ENCODE measurements around the gene PRKAB1. TPM values are rescaled to one million over a fixed set of nuclear protein-coding genes. Genes with fewer than 3 reads are reported as not detected.
A peak's percentile ranks its signal among the peaks of the same experiment; 100 is the strongest.

PRKAB1 gene
- total and polyA plus RNA-seq, 7 donors = 18.5 to 52.5 (median 31.4) TPM

DNA sequence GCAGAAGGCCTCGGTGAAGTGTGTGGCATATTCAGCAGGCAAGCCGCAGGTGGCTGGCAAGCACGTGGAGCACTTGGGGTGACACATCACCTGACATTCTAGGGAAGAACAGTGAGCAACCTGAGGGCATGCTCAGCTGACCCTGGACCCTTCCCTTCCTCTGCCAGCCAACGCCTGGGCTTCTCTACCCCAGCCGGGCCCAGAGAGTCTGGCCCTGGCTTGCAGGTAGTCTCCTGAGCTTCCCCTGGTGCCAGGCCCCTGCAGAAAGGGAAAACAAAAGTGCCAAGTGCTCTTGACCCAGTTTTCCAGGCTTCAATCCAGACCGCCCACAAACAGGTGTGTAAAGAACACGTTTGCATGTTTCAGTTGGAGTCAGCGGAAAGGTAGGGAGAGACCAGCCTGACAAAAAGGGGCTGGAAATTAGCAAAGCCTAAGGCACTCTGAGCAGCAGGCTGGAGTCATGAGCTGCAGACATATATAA lies 45.7 kb downstream of the PRKAB1 start:
- Histone ChIP-seq H3K27ac (no peak overlapping the region), H3K9me3 (no peaks in the 10 kb centered on the region), H3K27me3 (no peaks in the 10 kb centered on the region), H3K4me3 (no peak overlapping the region), H3K4me1 (peaks cover 0 to 8% (median 4%) of the 10 kb centered on the region in 4 donors), H3K36me3 (no peaks in the 10 kb centered on the region)
- DNase-seq = no peak
- intact Hi-C loops (cut with DNase I) = no loop called here
- TF ChIP-seq EP300 (IDR thresholded peaks at IDR 0.05) = no peak
- TF ChIP-seq POLR2A (IDR thresholded peaks at IDR 0.05) = no peak
- no peak for TF ChIP-seq POLR2AphosphoS5 (IDR thresholded peaks at IDR 0.05)
- TF ChIP-seq, protein P1, sequence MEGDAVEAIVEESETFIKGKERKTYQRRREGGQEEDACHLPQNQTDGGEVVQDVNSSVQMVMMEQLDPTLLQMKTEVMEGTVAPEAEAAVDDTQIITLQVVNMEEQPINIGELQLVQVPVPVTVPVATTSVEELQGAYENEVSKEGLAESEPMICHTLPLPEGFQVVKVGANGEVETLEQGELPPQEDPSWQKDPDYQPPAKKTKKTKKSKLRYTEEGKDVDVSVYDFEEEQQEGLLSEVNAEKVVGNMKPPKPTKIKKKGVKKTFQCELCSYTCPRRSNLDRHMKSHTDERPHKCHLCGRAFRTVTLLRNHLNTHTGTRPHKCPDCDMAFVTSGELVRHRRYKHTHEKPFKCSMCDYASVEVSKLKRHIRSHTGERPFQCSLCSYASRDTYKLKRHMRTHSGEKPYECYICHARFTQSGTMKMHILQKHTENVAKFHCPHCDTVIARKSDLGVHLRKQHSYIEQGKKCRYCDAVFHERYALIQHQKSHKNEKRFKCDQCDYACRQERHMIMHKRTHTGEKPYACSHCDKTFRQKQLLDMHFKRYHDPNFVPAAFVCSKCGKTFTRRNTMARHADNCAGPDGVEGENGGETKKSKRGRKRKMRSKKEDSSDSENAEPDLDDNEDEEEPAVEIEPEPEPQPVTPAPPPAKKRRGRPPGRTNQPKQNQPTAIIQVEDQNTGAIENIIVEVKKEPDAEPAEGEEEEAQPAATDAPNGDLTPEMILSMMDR (IDR thresholded peaks at IDR 0.05) = no peak
- 94% methylated on average over 8 of the region's 8 CpGs for WGBS, 2 donors

GRCh38 chr12:119714614-119715267 lies 46.8 kb downstream of the PRKAB1 start:
- DNase-seq = no peak
- Histone ChIP-seq H3K4me3 (no peak overlapping the region), H3K4me1 (peaks cover 0 to 8% (median 4%) of the 10 kb centered on the region in 4 donors), H3K27me3 (no peaks in the 10 kb centered on the region), H3K36me3 (no peaks in the 10 kb centered on the region), H3K27ac (no peak overlapping the region), H3K9me3 (no peaks in the 10 kb centered on the region)
- intact Hi-C loops (cut with DNase I) = no loop called here
- TF ChIP-seq, protein P1 (IDR thresholded peaks at IDR 0.05) = no peak
- TF ChIP-seq POLR2A (IDR thresholded peaks at IDR 0.05) = no peak
- TF ChIP-seq POLR2AphosphoS5 (IDR thresholded peaks at IDR 0.05) = no peak
- no peak for TF ChIP-seq EP300 (IDR thresholded peaks at IDR 0.05)
- WGBS, 2 donors = 96 to 99% methylated on average over 4 of the region's 4 CpGs

GRCh38 chr12:119715268-119715620 lies 47.3 kb downstream of the PRKAB1 start:
- intact Hi-C loops (cut with DNase I) = no loop called here

GRCh38 chr12:119718141-119718540 lies 50.2 kb downstream of the PRKAB1 start:
- Histone ChIP-seq H3K27me3 (no peaks in the 10 kb centered on the region), H3K36me3 (no peaks in the 10 kb centered on the region), H3K9me3 (no peaks in the 10 kb centered on the region), H3K27ac (peak overlapping the region in 1 of 4 donors; percentile 2), H3K4me1 (peaks cover 0 to 8% (median 4%) of the 10 kb centered on the region in 4 donors), H3K4me3 (no peak overlapping the region)
- TF ChIP-seq POLR2AphosphoS5 (IDR thresholded peaks at IDR 0.05) (no peak), EP300 (IDR thresholded peaks at IDR 0.05) (no peak), POLR2A (IDR thresholded peaks at IDR 0.05) (no peak)
- TF ChIP-seq, protein P1 (IDR thresholded peaks at IDR 0.05) = no peak
- no peak for DNase-seq
- 95 to 98% methylated on average over 17 of the region's 17 CpGs for WGBS, 2 donors
- intact Hi-C loops (cut with DNase I) = no loop called here

More at GRCh38 chr12:119715268-119715620, 47.3 kb downstream of the PRKAB1 start:
- 96 to 97% methylated on average over 3 of the region's 3 CpGs for WGBS, 2 donors
- Histone ChIP-seq H3K27me3 (no peaks in the 10 kb centered on the region), H3K36me3 (no peaks in the 10 kb centered on the region), H3K4me3 (no peak overlapping the region), H3K4me1 (peaks cover 0 to 8% (median 4%) of the 10 kb centered on the region in 4 donors), H3K27ac (no peak overlapping the region), H3K9me3 (no peaks in the 10 kb centered on the region)
- TF ChIP-seq, protein P1 (IDR thresholded peaks at IDR 0.05) = no peak
- no peak for TF ChIP-seq POLR2A (IDR thresholded peaks at IDR 0.05)
- TF ChIP-seq POLR2AphosphoS5 (IDR thresholded peaks at IDR 0.05) = no peak
- no peak for TF ChIP-seq EP300 (IDR thresholded peaks at IDR 0.05)
- no peak for DNase-seq

Data from sigmoid colon (tissue), 7 donors.